HG03354 (cell line): ENCODE measurements around the gene LYSMD4.
"Not testable (repeated sequence)": the region's sequence is repeated elsewhere in the genome, so short reads cannot be mapped to it uniquely, and the experiment has no call there.

Experiments used
- ATAC-seq: cut with Tn5 transposase; IDR thresholded peaks from one replicate; pipeline ENCODE4 v1.9.1; 2021; ENCODE audit warnings: mild to moderate bottlenecking; ENCODE audit not compliant: unreplicated experiment, poor library complexity, severe bottlenecking

The LYSMD4 gene

DNA sequence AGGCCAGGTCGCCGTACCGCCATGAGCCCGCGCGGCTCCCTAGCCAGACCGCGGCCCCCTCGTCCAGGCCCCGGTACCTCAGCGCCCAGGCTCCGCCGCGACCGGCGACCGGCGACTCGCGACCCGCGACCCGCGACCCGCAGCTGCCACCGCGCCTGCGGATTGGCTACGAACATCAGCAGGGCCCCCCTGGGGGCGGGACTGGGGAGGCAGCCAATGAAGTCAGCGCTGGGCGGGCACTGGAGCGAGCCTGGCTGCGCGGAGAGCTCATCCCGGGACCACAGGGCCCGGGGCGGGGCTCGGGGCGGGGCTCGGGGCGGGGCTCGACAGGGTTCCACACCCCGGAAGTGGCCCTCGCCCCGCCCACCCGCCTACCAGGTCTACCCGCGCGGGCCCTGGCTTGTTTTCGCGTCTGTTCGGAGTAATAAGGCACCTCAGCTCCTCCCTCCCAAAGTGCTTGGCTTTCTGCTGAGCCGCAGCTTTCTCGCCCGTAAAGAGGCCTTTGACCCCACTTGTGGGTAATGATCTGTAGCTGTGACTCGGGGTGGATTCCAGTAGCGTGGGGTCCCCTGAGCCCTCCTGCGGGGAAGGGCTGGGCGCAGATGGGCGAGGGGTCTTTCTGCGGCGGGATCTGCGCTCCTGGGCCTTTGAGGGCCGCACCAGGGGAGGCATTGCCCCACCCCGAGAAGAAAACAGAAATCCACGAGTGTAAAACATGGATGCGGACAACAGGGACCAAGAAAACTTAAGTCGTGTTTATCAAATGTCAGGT is at the start of gene LYSMD4:
Gene LYSMD4, minus strand, starts transcription at position 170 of the 772 bp plus-strand sequence. CDS start 1,438 bp downstream, outside the sequence.
- peak; percentile 99 for ATAC-seq

GRCh38 chr15:99782029-99782428 is 48.8 kb upstream of the LYSMD4 start:
- not testable (repeated sequence) for ATAC-seq

DNA sequence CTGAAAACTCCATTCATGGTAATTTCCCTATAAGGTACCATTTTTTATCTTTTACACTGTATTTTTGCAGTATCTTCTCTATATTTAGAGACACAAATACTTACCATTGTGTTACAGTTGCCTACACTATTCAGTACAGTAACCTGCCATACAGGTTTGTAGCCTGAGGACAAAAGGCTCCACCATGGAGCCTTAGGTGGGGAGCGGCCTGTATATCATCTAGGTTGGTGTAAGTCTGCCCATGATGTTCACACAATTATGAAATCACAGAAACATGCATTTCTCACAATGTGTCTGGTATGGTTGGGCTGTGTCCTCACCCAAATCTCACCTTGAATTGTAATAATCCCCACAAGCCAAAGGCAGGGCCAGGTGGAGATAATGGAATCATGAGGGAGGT is 43.9 kb upstream of the LYSMD4 start:
- ATAC-seq = no peak

- no peak for ATAC-seq
Observed at GRCh38 chr15:99764522-99764921, 31.3 kb upstream of the LYSMD4 start.

GRCh38 chr15:99763827-99764226 is 30.6 kb upstream of the LYSMD4 start:
- ATAC-seq = no peak

- ATAC-seq = no peak
Observed at GRCh38 chr15:99762288-99762687, 29.1 kb upstream of the LYSMD4 start.

DNA sequence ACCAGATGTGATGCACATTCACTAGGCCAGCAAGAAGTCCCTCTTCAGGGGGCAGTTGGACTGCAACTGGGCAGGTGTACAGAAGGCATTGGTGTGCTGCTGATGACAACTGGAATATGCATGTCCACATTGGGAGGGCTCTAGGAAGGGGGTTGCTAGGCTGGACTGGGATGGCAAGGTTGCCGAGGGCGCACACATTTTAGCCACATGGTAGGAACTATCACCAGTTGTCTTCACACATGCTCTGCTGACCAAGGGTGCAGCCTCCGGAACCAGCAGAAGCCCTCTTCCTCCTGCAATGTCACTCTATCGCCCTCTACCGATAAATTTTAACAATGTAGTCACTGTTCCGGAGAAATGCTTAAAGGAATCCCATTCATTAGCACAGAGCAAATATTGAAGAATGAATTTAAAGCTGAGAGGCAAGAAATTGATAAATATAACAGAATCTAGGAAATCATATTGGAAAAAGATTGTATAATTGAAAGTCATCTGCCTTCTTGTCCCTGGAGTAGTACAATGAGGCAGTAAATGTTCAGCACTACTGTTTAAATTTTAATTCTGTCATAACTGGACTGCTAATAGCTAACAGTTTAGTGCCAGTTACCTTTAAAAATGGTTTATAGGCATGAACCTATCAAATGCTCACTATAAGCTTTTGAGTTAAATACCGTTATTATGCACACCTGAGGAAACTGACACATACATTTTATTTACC is 22.6 kb upstream of the LYSMD4 start:
- ATAC-seq = peak; percentile 93

DNA sequence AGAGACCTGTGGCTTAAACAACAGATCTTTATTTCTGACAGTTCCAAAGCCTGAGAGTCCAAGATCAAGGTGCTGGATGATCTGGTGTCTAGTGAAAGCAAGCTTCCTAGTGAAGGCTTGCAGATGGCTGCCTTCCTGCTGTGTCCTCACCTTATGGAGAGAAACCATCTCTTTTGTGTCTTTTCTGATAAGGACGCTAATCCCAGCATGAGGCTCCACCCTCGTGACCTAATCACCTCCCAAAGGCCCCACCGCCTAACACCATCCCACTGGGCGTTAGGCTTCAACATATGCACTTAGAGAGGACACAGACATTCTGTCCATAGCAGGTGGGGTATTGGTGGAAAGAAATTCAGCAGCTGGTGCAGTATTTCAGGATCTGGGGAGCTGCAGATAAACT is 19.8 kb upstream of the LYSMD4 start:
- ATAC-seq = no peak

- no peak for ATAC-seq
Observed at GRCh38 chr15:99752556-99752955, 19.3 kb upstream of the LYSMD4 start.

DNA sequence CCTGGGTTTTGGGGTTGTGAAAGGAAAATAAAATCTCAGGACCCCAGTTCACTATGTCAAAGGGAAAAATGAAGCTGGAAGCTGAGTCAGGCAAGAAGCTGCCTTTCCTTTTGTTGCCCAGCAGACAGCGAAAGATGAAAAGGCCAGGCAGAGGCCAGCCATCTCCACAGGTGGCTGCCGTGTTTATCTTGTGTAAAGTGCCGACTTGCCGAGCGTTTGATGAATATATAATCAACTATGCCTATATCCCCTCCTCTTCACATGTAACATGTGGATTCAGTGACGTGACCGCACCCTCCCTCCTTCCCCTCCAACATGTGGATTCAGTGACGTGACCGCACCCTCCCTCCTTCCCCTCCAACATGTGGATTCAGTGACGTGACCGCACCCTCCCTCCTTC is 17.1 kb upstream of the LYSMD4 start:
- not testable (repeated sequence) for ATAC-seq

GRCh38 chr15:99749386-99749785 is 16.1 kb upstream of the LYSMD4 start:
- no peak for ATAC-seq

DNA sequence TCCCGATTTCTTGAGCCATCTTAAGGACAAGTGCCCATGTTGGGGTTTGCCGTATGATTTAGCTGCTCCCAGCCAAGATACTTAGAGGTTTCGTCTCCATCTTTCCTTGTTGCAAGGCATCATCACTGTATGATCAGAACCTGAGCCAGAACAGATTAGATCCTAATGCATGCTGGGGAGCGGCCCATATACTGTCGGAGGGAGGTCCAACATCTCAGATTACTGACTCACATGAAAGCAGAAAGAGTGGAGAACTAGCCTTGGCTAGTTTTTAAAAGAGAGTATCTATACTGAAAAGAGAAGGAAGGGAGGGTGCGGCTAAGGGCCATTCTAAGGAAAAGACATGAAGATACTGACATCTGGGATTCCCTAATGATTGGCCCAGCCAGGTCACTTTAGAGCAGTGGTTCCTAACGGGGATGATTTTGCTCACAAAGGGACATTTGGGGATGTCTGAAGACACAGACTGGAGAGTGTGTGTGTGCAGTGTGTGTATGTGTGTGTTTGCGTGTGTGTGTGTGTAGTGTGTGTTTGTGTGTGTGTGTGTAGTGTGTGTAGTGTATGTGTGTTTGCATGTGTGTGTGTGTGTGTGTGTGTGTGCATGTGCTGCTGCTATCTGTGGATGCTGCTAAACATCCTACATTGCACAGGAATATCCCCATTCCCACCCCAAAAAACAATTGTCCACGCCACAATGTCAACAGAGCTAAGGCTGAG is 12.3 kb upstream of the LYSMD4 start:
- no peak for ATAC-seq

DNA sequence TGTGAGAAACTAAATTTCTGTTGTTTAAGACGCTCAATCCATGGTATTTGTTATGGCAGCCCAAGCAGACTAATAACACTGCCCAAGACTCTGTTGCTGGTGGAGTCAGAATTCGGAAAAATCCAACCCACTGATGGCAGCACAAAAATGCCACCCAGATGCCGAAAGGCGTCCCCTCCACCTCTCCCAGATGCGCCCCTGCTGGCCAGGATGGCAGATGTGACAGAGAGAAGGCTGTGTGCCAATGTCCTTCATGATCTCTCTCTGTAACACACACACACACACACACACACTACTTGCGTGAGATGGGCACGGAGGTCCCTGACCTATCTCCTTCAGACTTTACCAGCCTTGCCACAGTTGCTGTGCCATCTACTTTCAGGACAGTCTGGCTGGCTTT is 10.9 kb upstream of the LYSMD4 start:
- ATAC-seq = no peak

- no peak for ATAC-seq
Observed at GRCh38 chr15:99741835-99742234, 8.6 kb upstream of the LYSMD4 start.

DNA sequence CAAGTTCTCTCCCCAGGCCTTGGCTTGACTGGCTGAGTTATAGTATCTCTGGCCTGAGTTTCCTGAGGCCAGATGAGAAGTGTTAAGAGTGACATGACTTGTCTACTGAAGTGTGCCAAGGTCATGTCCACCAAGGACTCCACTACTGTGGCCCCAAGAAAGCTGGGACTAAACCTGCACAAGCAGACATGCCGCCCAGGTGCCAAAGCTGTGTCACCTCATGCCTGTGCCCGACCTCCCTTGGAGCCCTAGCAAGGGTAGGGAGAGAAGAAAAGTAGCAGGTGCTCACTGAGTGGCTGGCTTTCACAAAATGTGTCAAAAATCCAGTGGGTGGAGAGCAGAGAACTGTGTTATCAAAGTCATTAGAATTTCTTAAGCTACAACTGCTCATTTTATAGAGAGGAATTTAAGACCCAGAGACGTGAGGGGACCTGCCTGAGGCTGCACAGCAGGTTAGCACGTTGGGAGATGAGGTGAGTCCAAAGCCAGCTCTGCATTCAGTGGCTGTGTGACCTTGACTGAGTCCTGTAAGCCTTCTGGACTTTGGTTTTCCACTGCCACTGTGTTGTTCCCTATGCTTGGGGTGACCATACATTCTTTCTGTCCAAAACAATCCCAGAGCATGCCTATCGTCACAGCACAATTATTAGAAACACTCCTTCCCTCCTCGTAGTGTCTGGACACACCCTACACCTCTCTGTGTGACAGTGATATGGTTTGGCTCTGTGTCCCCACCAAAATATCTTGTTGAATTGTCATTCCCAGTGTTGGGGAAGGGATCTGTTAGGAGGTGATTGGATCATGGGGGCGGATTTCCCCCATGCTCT is 5.0 kb upstream of the LYSMD4 start:
- ATAC-seq = no peak

- no peak for ATAC-seq
Observed at GRCh38 chr15:99736702-99737101, 3.5 kb upstream of the LYSMD4 start.

GRCh38 chr15:99735868-99736267 is 2.6 kb upstream of the LYSMD4 start:
- ATAC-seq = no peak

DNA sequence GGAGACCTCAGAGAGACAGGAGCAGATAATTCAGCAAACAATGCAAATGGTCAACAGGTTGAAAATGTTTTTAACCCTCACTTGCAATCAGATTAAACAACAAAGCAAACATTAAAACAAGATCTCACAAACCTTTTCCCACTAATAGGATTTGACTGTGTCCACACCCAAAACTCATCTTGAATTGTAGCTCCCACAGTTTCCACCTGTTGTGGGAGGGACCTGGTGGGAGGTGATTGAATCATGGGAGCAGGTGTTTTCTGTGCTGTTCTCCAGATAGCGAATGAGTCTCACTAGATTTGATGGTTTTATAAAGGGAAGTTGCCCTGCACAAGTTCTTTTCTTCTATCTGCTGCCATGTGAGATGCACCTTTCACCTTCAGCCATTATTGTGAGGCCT is 1.3 kb upstream of the LYSMD4 start:
- no peak for ATAC-seq

DNA sequence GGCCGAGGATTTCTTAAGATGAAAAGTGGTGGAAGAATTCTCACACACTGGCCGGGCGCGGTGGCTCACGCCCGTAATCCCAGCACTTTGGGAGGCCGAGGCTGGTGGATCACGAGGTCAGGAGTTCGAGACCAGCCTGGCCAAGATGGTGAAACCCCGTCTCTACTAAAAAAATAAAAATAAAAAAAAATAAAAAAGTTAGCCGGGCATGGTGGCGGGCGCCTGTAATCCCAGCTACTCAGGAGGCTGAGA is 729 bp upstream of the LYSMD4 start:
- ATAC-seq = not testable (repeated sequence)

- peak; percentile 33 for ATAC-seq
Observed at GRCh38 chr15:99732751-99733267, 428 bp downstream of the LYSMD4 start.
